SK-N-SH (cell line): Measurements from ENCODE around the gene APLN. TPM values are rescaled to one million over a fixed set of nuclear protein-coding genes. Genes with fewer than 3 reads are reported as not detected.

ENCODE experiments used
- CTCF ChIA-PET: fragments of 300-600, 350-600 bp; formaldehyde crosslinking; extraction: SDS; loops from one replicate; lab custom pipeline; 2021; lab: Yijun Ruan, JAX
- POLR2A ChIA-PET: fragments of 350-600 bp; sonication (Branson Sonifier 250); formaldehyde crosslinking; extraction: SDS; loops from one replicate; lab custom pipeline; 2020; ENCODE audit warnings: antibody characterized with exemption, inconsistent platforms; lab: Yijun Ruan, JAX
- DNase-seq: peaks from one replicate; pipeline ENCODE4 v3.0.0; 2012
- H2AFZ ChIP-seq: fragments of 200-600 bp; sonication (generic); 2 replicates; pipeline ENCODE4 v1.8.1; 2016; ENCODE audit warnings: antibody characterized with exemption, mild to moderate bottlenecking, low read depth
- H3F3A ChIP-seq: fragments of 200-600 bp; sonication (generic); replicated peaks from 2 replicates; pipeline ENCODE3; 2016; ENCODE audit warnings: antibody characterized with exemption, mild to moderate bottlenecking; ENCODE audit not compliant: insufficient read depth
- H3K27ac ChIP-seq, 2 experiments: fragments of 200-500 bp in 1 of 2; fragments of 200-600 bp in 1 of 2; sonication (Bioruptor generic) in 1 of 2; sonication (generic), shearing (Covaris generic) in 1 of 2; 2 replicates each; pipeline versions ENCODE4 v1.5.1 to v1.6.1; 2014 to 2016; ENCODE audit warnings: low read depth in 2 of 2, inconsistent platforms in 1 of 2, low read length in 1 of 2, mild to moderate bottlenecking in 1 of 2, mixed read lengths in 1 of 2
- H3K27me3 ChIP-seq: fragments of 200-600 bp; sonication (generic), shearing (Covaris generic); 2 replicates; pipeline ENCODE4 v1.6.1; 2016; ENCODE audit warnings: mixed run types; ENCODE audit not compliant: insufficient read depth
- H3K36me3 ChIP-seq, 2 experiments: fragments of 200-500 bp in 1 of 2; fragments of 200-600 bp in 1 of 2; sonication (Bioruptor generic) in 1 of 2; sonication (generic) in 1 of 2; replicated peaks in 1 of 2; 2 replicates each; pipeline versions ENCODE3 to v1.5.1; 2014 to 2016; ENCODE audit warnings: low read length in 1 of 2, mild to moderate bottlenecking in 1 of 2; ENCODE audit not compliant: insufficient read depth in 2 of 2, control insufficient read depth in 1 of 2
- H3K4me1 ChIP-seq, 2 experiments: fragments of 200-500 bp in 1 of 2; fragments of 200-600 bp in 1 of 2; sonication (Bioruptor generic) in 1 of 2; sonication (generic), shearing (Covaris generic) in 1 of 2; 2 replicates each; pipeline versions ENCODE4 v1.5.1 to v1.6.1; 2014 to 2016; ENCODE audit warnings: low read depth in 1 of 2, low read length in 1 of 2, mixed run types in 1 of 2; ENCODE audit not compliant: insufficient read depth in 2 of 2, control insufficient read depth in 1 of 2
- H3K4me2 ChIP-seq: fragments of 200-600 bp; sonication (generic), shearing (Covaris generic); 2 replicates; pipeline ENCODE4 v1.6.1; 2017; ENCODE audit warnings: mixed run types
- H3K4me3 ChIP-seq, 2 experiments: fragments of 200-500 bp in 1 of 2; fragments of 200-600 bp in 1 of 2; sonication (Bioruptor generic) in 1 of 2; sonication (generic), shearing (Covaris generic) in 1 of 2; 2 replicates each; pipeline versions ENCODE4 v1.5.1 to v1.8.1; 2014 to 2016; ENCODE audit warnings: low read depth in 2 of 2, inconsistent platforms in 1 of 2, low read length in 1 of 2, mild to moderate bottlenecking in 1 of 2, mixed read lengths in 1 of 2, moderate library complexity in 1 of 2
- H3K79me2 ChIP-seq: fragments of 200-600 bp; sonication (generic); 2 replicates; pipeline ENCODE4 v1.8.1; 2017; ENCODE audit warnings: mild to moderate bottlenecking; ENCODE audit not compliant: insufficient read depth
- H3K9ac ChIP-seq: fragments of 200-600 bp; sonication (generic); 2 replicates; pipeline ENCODE4 v1.6.1; 2017; ENCODE audit warnings: mixed run types
- H3K9me2 ChIP-seq: fragments of 200-600 bp; sonication (generic); 2 replicates; pipeline ENCODE4 v1.6.1; 2017; ENCODE audit warnings: mixed run types
- H3K9me3 ChIP-seq: fragments of 200-600 bp; sonication (generic); 2 replicates; pipeline ENCODE4 v1.6.1; 2017; ENCODE audit warnings: mixed run types, mild to moderate bottlenecking, moderate library complexity
- H4K20me1 ChIP-seq: fragments of 200-600 bp; sonication (generic); 2 replicates; pipeline ENCODE4 v1.6.1; 2017; ENCODE audit warnings: mild to moderate bottlenecking, mixed run types; ENCODE audit not compliant: insufficient read depth
- CHD2 ChIP-seq: fragments of 150-350 bp; IDR thresholded peaks from 2 replicates; pipeline ENCODE4 v1.6.1; 2018; ENCODE audit warnings: low read length; ENCODE audit not compliant: partially characterized antibody
- EP300 ChIP-seq, 2 experiments: IDR thresholded peaks; 2 replicates each; pipeline versions ENCODE4 v1.4.0 to v1.6.1; 2012; ENCODE audit warnings: borderline replicate concordance in 1 of 2, low read depth in 1 of 2, low read length in 1 of 2
- EZH2phosphoT487 ChIP-seq: fragments of 200-600 bp; sonication (generic); IDR thresholded peaks from 2 replicates; pipeline ENCODE4 v1.6.1; 2017; ENCODE audit warnings: low read depth, mixed run types, mild to moderate bottlenecking, antibody characterized with exemption, moderate library complexity, borderline replicate concordance
- FOXM1 ChIP-seq: IDR thresholded peaks from 2 replicates; pipeline ENCODE4 v1.4.0; 2012; ENCODE audit warnings: low read depth, mild to moderate bottlenecking
- GABPA ChIP-seq: IDR thresholded peaks from 2 replicates; pipeline ENCODE4 v1.4.0; 2012; ENCODE audit warnings: low read depth, mild to moderate bottlenecking
- JUND ChIP-seq: IDR thresholded peaks from 2 replicates; pipeline ENCODE4 v1.4.0; 2012
- NRF1 ChIP-seq: IDR thresholded peaks from 2 replicates; pipeline ENCODE4 v1.6.1; 2012; ENCODE audit warnings: low read depth, mild to moderate bottlenecking, low read length
- POLR2AphosphoS5 ChIP-seq: IDR thresholded peaks from 2 replicates; pipeline ENCODE4 v1.6.1; 2012; ENCODE audit warnings: low read depth, low read length
- RAD21 ChIP-seq: IDR thresholded peaks from 2 replicates; pipeline ENCODE4 v1.6.1; 2012; ENCODE audit warnings: mild to moderate bottlenecking, low read length
- RXRA ChIP-seq: IDR thresholded peaks from 2 replicates; pipeline ENCODE4 v1.4.0; 2012; ENCODE audit warnings: low read depth, mild to moderate bottlenecking, borderline replicate concordance
- SIN3A ChIP-seq: IDR thresholded peaks from 2 replicates; pipeline ENCODE4 v1.6.1; 2012; ENCODE audit warnings: low read depth, mild to moderate bottlenecking, low read length, moderate library complexity, borderline replicate concordance
- SMC3 ChIP-seq: IDR thresholded peaks from 2 replicates; pipeline ENCODE4 v1.6.1; 2012; ENCODE audit warnings: low read depth, low read length, improper control_type of control experiment
- TEAD4 ChIP-seq: IDR thresholded peaks from 2 replicates; pipeline ENCODE4 v1.4.0; 2012; ENCODE audit warnings: mild to moderate bottlenecking, borderline replicate concordance; ENCODE audit not compliant: insufficient read depth
- YY1 ChIP-seq: IDR thresholded peaks from 2 replicates; pipeline ENCODE4 v1.4.0; 2012; ENCODE audit warnings: low read depth, mild to moderate bottlenecking
- WGBS: methylation state at CpG from one replicate; pipeline ENCODE4 v1.1.6; 2017; ENCODE audit warnings: low lambda C conversion rate; 5-methylcytosine and 5-hydroxymethylcytosine counted together
- polyA plus RNA-seq, 3 experiments: library from polyadenylated mRNA; depleted of rRNA; stranded (reverse); fragments of >200 nt; gene quantifications; 2 replicates each; pipeline ENCODE4 v1.2.3, GENCODE V29; 2012
- TF ChIP-seq, protein P1 (sequence below): IDR thresholded peaks from 2 replicates; pipeline ENCODE4; 2012
- TF ChIP-seq, protein P2 (sequence below): IDR thresholded peaks from 2 replicates; pipeline ENCODE4 v1.4.0; 2012; ENCODE audit warnings: low read depth
- TF ChIP-seq, protein P3 (sequence below): IDR thresholded peaks from 2 replicates; pipeline ENCODE4 v1.4.0; 2012; ENCODE audit warnings: low read depth, borderline replicate concordance

Gene APLN
- polyA plus RNA-seq, 1 of the 3 experiments (the other 2 are of a cell fraction) = 0.82 TPM

DNA sequence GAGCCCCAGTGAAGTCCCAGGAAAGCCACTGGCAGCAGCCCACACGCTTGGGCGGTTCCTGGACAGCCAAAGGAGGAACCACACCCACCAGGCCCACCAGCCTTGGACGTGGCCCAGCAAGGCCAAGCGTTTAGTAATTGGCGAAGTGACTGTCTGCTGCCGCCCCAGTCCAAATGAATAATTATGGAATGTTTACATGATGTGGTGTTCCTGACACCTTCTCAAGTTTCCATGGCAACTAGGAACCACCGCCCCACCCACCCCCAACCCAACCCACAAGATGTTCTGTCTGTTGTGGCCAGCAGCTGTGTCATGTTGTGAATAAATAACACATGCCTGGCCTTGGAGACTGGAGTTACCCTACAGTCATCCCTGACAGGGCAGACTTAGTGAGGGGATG is 22.3 kb downstream of the APLN start:
- H3K36me3 ChIP-seq = no peaks in the 10 kb centered on the region
- H3K4me3 ChIP-seq = no peak overlapping the region
- no peaks in the 10 kb centered on the region for H3K79me2 ChIP-seq
- peaks cover 0 to 8% of the 10 kb centered on the region in 2 experiments; a peak in 1 of 4 replicates for H3K4me1 ChIP-seq
- no peak overlapping the region for H3K27ac ChIP-seq
- peaks cover 6% of the 10 kb centered on the region; the same call in 1 of the 2 replicates for H3K27me3 ChIP-seq
- DNase-seq = no peak
- ChIA-PET POLR2A (no interaction called here), CTCF (interaction anchor here (0.6 to 4.9 kb wide), 3 partner anchors 23 to 428 kb away, joined by 3 to 29 read pairs (median 4); no protein-coding TSS in a partner anchor)
- no peak overlapping the region for H3K4me2 ChIP-seq
- no peak overlapping the region for H2AFZ ChIP-seq
- WGBS = 60% methylated on average over 5 of the region's 7 CpGs
- no peaks in the 10 kb centered on the region for H3K9me3 ChIP-seq
- no peak overlapping the region for H3K9ac ChIP-seq
- no peaks in the 10 kb centered on the region for H3F3A ChIP-seq
- H4K20me1 ChIP-seq = no peaks in the 10 kb centered on the region
- H3K9me2 ChIP-seq = no peaks in the 10 kb centered on the region
- TF ChIP-seq EZH2phosphoT487 (no peak), NRF1 (no peak), YY1 (no peak), SIN3A (no peak), SMC3 (no peak)

DNA sequence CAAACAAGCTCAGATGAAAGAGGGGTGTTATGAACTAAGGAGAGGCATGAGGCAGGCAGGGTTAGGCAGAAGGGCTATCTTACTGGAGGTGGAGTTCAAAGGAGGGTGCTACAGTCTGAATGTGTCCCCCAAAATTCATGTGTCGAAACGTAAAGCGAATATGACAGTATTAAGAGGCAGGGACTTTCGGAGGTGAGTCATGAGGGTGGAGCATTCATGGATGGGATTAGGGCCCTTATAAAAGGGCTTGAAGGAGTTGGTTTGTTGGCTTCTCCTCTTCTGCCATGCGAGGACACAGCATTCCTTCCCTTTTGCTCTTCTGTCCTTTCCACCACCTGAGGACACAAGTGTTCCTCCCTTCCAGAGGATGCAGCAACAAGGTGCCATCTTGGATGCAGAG is 22.9 kb downstream of the APLN start:
- no peaks in the 10 kb centered on the region for H3K9me2 ChIP-seq
- TF ChIP-seq TEAD4 (no peak), JUND (no peak), SIN3A (no peak), EP300 (IDR thresholded peaks at IDR 0.05; ENCODE audit: borderline replicate concordance in 1 of 2, low read depth in 1 of 2, low read length in 1 of 2) (no peak), RAD21 (no peak), FOXM1 (no peak), POLR2AphosphoS5 (no peak), CHD2 (no peak), SMC3 (no peak), GABPA (no peak), NRF1 (no peak), RXRA (no peak)
- TF ChIP-seq, protein P1, sequence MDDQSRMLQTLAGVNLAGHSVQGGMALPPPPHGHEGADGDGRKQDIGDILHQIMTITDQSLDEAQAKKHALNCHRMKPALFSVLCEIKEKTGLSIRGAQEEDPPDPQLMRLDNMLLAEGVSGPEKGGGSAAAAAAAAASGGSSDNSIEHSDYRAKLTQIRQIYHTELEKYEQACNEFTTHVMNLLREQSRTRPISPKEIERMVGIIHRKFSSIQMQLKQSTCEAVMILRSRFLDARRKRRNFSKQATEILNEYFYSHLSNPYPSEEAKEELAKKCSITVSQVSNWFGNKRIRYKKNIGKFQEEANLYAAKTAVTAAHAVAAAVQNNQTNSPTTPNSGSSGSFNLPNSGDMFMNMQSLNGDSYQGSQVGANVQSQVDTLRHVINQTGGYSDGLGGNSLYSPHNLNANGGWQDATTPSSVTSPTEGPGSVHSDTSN = no peak
- TF ChIP-seq, protein P2, sequence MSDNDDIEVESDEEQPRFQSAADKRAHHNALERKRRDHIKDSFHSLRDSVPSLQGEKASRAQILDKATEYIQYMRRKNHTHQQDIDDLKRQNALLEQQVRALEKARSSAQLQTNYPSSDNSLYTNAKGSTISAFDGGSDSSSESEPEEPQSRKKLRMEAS = no peak
- TF ChIP-seq, protein P3, sequence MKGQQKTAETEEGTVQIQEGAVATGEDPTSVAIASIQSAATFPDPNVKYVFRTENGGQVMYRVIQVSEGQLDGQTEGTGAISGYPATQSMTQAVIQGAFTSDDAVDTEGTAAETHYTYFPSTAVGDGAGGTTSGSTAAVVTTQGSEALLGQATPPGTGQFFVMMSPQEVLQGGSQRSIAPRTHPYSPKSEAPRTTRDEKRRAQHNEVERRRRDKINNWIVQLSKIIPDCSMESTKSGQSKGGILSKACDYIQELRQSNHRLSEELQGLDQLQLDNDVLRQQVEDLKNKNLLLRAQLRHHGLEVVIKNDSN = no peak
- H3K9me3 ChIP-seq = no peaks in the 10 kb centered on the region
- H3K27me3 ChIP-seq = peaks cover 6% of the 10 kb centered on the region; the same call in 1 of the 2 replicates
- ChIA-PET CTCF (interaction anchor here (1.3 to 4.9 kb wide), 2 partner anchors 94 to 429 kb away, joined by 4 to 29 read pairs; no protein-coding TSS in a partner anchor), POLR2A (no interaction called here)
- H4K20me1 ChIP-seq = no peaks in the 10 kb centered on the region
- H3K4me2 ChIP-seq = no peak overlapping the region
- no peak for DNase-seq
- H3K79me2 ChIP-seq = no peaks in the 10 kb centered on the region
- H3K4me1 ChIP-seq = peaks cover 0 to 8% of the 10 kb centered on the region in 2 experiments; a peak in 1 of 4 replicates
- H3F3A ChIP-seq = no peaks in the 10 kb centered on the region
- no peaks in the 10 kb centered on the region for H3K36me3 ChIP-seq
- no peak overlapping the region for H2AFZ ChIP-seq
- WGBS = 48% methylated on average over 5 of the region's 5 CpGs
- no peak overlapping the region for H3K9ac ChIP-seq
- H3K27ac ChIP-seq = no peak overlapping the region
- no peak overlapping the region for H3K4me3 ChIP-seq
